ENCODE measurements around the gene ECEL1.

Gene ECEL1

GRCh38 chr2:232526372-232526941 is 38.8 kb upstream of the ECEL1 start:
- CTCF ChIA-PET = no interaction called here
- Mint-ChIP-seq H3K27ac (no peak overlapping the region), H3K36me3 (no peaks in the 10 kb centered on the region), H3K4me3 (no peak overlapping the region), H3K4me1 (peaks cover 22% of the 10 kb centered on the region), H3K9me3 (no peaks in the 10 kb centered on the region), H3K27me3 (peaks cover 79% of the 10 kb centered on the region)
- no peak for DNase-seq

DNA sequence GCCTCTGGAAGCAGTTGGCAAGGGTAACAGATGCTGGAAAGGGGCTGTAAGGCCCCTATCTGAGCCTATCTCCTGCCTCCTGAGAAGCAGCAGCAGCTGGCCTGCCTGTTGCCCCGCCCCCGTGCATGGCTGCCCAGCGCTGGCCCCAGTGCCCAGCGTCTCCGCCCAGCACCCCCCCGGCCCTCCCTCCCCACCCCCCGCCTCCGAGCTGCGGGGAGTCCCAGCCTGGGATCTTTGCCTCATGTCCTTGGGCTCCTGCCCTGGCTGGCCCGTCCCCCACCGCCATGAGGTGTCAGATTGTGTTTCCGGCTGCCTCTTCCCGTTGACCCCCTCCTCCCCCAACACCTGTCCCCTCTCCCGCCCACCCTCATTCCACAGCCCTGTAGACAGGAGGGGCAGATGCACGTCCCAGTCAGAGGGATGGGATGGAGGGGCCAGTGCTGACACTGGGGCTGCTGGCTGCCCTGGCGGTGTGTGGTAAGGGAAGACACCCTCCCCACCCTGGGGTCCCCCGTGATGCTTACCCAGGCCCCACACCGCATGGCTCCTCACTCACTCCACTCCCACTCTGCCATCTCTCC is 38.2 kb upstream of the ECEL1 start, which contains the start of gene CHRND:
TSS of gene CHRND (plus strand) at position 370 of the 581 bp plus-strand sequence. CDS start at position 426, 56 bp downstream.
- Mint-ChIP-seq H3K4me3 (no peak within 1 kb of the TSS), H3K27me3 (peaks cover 85% of the 10 kb centered on the region), H3K36me3 (no peaks in the 10 kb centered on the region), H3K27ac (no peak within 1 kb of the TSS), H3K4me1 (peaks cover 24% of the 10 kb centered on the region), H3K9me3 (no peaks in the 10 kb centered on the region)
- CTCF ChIA-PET = no interaction called here
- DNase-seq = no peak

GRCh38 chr2:232525199-232525598 is 37.6 kb upstream of the ECEL1 start:
- no peak overlapping the region for H3K27ac Mint-ChIP-seq
- CTCF ChIA-PET = no interaction called here
- H3K27me3 Mint-ChIP-seq = peaks cover 87% of the 10 kb centered on the region
- H3K36me3 Mint-ChIP-seq = no peaks in the 10 kb centered on the region
- no peaks in the 10 kb centered on the region for H3K9me3 Mint-ChIP-seq
- no peak overlapping the region for H3K4me3 Mint-ChIP-seq
- peaks cover 24% of the 10 kb centered on the region for H3K4me1 Mint-ChIP-seq
- DNase-seq = no peak

DNA sequence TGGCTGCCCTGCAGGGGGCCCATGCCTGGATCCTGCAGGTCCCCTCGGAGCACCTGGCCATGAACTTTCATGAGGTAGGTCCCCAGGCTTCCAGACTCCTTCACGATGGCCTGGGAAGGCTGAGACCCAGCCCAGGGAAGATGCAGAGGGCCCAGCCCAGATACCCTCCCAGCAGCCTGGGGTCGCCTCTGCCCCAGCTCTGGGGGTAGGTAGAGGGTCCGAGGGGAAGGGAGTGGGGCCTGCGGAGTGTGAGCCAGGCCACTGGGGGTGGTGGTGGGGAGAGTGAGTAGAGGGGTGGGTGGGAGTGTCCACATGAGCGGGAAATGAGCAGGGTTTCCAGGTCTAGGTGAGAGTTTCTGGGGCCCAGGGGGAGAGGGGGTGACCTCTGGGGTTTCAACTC is 37.1 kb upstream of the ECEL1 start:
- Mint-ChIP-seq H3K36me3 (no peaks in the 10 kb centered on the region), H3K4me3 (no peak overlapping the region), H3K4me1 (peaks cover 24% of the 10 kb centered on the region), H3K27ac (no peak overlapping the region), H3K27me3 (peaks cover 89% of the 10 kb centered on the region), H3K9me3 (no peaks in the 10 kb centered on the region)
- DNase-seq = no peak
- CTCF ChIA-PET = no interaction called here

DNA sequence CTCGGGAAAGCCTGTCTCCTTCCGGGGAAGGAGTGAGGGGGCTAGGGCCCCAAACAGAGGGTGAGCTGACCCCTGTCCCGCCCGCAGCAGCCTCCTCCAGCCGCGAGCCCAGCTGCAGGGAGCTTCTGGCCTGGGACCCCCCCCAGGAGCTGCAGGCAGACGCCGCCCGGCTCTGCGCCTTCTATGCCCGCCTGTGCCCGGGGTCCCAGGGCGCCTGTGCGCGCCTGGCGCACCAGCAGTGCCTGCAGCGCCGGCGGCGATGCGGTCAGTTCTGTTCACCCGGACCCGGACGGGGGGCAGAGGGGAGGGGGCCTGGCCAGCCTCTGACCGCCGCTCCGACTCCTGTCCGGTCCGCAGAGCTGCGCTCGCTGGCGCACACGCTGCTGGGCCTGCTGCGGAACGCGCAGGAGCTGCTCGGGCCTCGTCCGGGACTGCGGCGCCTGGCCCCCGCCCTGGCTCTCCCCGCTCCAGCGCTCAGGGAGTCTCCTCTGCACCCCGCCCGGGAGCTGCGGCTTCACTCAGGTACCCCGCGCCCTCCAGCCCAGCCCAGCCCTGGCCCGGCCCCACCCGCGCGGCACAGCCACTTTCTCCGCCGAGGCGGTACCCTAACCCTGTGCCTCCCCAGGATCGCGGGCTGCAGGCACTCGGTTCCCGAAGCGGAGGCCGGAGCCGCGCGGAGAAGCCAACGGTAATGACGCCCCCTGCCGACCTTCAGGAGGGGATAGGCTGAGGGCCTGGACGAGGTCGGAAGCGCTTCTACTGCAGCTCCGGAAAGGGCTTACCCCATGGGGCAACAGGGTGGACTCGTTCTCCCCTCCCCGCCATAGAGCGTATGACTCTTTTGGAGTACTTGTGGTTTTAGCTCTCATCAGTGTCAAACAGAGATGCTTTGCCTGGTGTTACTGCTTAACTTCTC is 36.3 kb upstream of the ECEL1 start:
- no peaks in the 10 kb centered on the region for H3K9me3 Mint-ChIP-seq
- H3K27ac Mint-ChIP-seq = no peak overlapping the region
- no peaks in the 10 kb centered on the region for H3K36me3 Mint-ChIP-seq
- H3K4me3 Mint-ChIP-seq = no peak overlapping the region
- DNase-seq = peak; percentile 50
- H3K27me3 Mint-ChIP-seq = peaks cover 94% of the 10 kb centered on the region
- CTCF ChIA-PET = interaction anchor here (1.0 to 3.6 kb wide), 4 partner anchors 9 to 80 kb away, joined by 3 to 14 read pairs (median 4); no protein-coding TSS in a partner anchor
- H3K4me1 Mint-ChIP-seq = peaks cover 19% of the 10 kb centered on the region

DNA sequence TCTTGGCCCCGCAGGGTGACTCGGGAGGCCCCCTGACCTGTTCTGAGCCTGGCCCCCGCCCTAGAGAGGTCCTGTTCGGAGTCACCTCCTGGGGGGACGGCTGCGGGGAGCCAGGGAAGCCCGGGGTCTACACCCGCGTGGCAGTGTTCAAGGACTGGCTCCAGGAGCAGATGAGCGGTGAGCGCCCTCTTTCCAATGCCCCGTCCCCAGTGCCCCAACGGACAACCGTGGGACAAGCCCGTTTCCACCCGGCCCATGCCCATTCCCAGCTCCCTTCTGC is 35.7 kb upstream of the ECEL1 start:
- H3K27ac Mint-ChIP-seq = no peak overlapping the region
- H3K4me1 Mint-ChIP-seq = peaks cover 13% of the 10 kb centered on the region
- H3K27me3 Mint-ChIP-seq = peaks cover 92% of the 10 kb centered on the region
- no peak overlapping the region for H3K4me3 Mint-ChIP-seq
- CTCF ChIA-PET = interaction anchor here (1.0 to 3.6 kb wide), 4 partner anchors 9 to 79 kb away, joined by 3 to 14 read pairs (median 4); no protein-coding TSS in a partner anchor
- H3K9me3 Mint-ChIP-seq = no peaks in the 10 kb centered on the region
- no peaks in the 10 kb centered on the region for H3K36me3 Mint-ChIP-seq
- DNase-seq = no peak

GRCh38 chr2:232522623-232523401 is 35.2 kb upstream of the ECEL1 start:
- no peak for DNase-seq
- CTCF ChIA-PET = interaction anchor here (0.5 to 3.6 kb wide), 7 partner anchors 8 to 187 kb away, joined by 3 to 14 read pairs (median 3); no protein-coding TSS in a partner anchor
- no peak overlapping the region for H3K27ac Mint-ChIP-seq
- H3K4me3 Mint-ChIP-seq = no peak overlapping the region
- H3K36me3 Mint-ChIP-seq = no peaks in the 10 kb centered on the region
- H3K4me1 Mint-ChIP-seq = peaks cover 10% of the 10 kb centered on the region
- no peaks in the 10 kb centered on the region for H3K9me3 Mint-ChIP-seq
- H3K27me3 Mint-ChIP-seq = peaks cover 86% of the 10 kb centered on the region

- CTCF ChIA-PET = interaction anchor here (0.7 to 3.6 kb wide), 5 partner anchors 28 to 186 kb away, joined by 3 to 14 read pairs (median 5); no protein-coding TSS in a partner anchor
- Mint-ChIP-seq H3K27me3 (peaks cover 81% of the 10 kb centered on the region), H3K9me3 (no peaks in the 10 kb centered on the region), H3K4me3 (no peak overlapping the region), H3K36me3 (no peaks in the 10 kb centered on the region), H3K4me1 (peaks cover 10% of the 10 kb centered on the region), H3K27ac (no peak overlapping the region)
- DNase-seq = peak; percentile 71
Measured at GRCh38 chr2:232521959-232522622, 34.5 kb upstream of the ECEL1 start.

- Mint-ChIP-seq H3K27ac (no peak overlapping the region), H3K4me1 (peaks cover 10% of the 10 kb centered on the region), H3K4me3 (no peak overlapping the region), H3K36me3 (no peaks in the 10 kb centered on the region), H3K27me3 (peaks cover 81% of the 10 kb centered on the region), H3K9me3 (no peaks in the 10 kb centered on the region)
- DNase-seq = no peak
- CTCF ChIA-PET = interaction anchor here (1.1 to 3.6 kb wide), 4 partner anchors 74 to 185 kb away, joined by 4 to 14 read pairs (median 7); no protein-coding TSS in a partner anchor
Measured at GRCh38 chr2:232521098-232521497, 33.5 kb upstream of the ECEL1 start.

DNA sequence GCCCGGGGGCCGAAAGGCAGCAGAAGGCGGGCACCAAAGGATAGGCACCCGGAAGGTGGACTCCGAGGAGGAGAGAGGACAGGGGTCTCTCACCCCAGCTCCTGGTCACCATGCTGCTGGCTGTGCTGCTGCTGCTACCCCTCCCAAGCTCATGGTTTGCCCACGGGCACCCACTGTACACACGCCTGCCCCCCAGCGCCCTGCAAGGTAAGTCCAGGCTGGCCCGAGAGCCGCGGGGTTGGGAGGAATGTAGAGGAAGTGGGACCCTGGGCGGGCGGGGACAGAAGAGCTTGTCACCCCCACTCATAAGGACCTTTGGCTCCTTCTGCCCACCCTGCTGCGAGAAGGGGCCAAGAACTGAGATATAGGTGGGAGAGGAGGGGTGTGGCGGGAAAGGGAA is 32.9 kb upstream of the ECEL1 start:
- H3K4me1 Mint-ChIP-seq = peaks cover 10% of the 10 kb centered on the region
- no peaks in the 10 kb centered on the region for H3K9me3 Mint-ChIP-seq
- H3K27ac Mint-ChIP-seq = no peak overlapping the region
- CTCF ChIA-PET = interaction anchor here (1.1 to 3.6 kb wide), 4 partner anchors 73 to 185 kb away, joined by 4 to 14 read pairs (median 7); no protein-coding TSS in a partner anchor
- peaks cover 77% of the 10 kb centered on the region for H3K27me3 Mint-ChIP-seq
- no peak overlapping the region for H3K4me3 Mint-ChIP-seq
- no peak for DNase-seq
- no peaks in the 10 kb centered on the region for H3K36me3 Mint-ChIP-seq

GRCh38 chr2:232519581-232520438 is 32.2 kb upstream of the ECEL1 start, which contains the start of gene PRSS56:
TSS of gene PRSS56 (plus strand) at chr2:232520388. CDS start at chr2:232520599, 211 bp downstream.
- Mint-ChIP-seq H3K4me3 (no peak within 1 kb of the TSS), H3K27ac (no peak within 1 kb of the TSS), H3K27me3 (peaks cover 75% of the 10 kb centered on the region), H3K4me1 (peaks cover 10% of the 10 kb centered on the region), H3K9me3 (no peaks in the 10 kb centered on the region), H3K36me3 (no peaks in the 10 kb centered on the region)
- DNase-seq = no peak
- CTCF ChIA-PET = interaction anchor here (1.1 to 3.6 kb wide), 3 partner anchors 73 to 80 kb away, joined by 4 to 14 read pairs (median 6); no protein-coding TSS in a partner anchor

DNA sequence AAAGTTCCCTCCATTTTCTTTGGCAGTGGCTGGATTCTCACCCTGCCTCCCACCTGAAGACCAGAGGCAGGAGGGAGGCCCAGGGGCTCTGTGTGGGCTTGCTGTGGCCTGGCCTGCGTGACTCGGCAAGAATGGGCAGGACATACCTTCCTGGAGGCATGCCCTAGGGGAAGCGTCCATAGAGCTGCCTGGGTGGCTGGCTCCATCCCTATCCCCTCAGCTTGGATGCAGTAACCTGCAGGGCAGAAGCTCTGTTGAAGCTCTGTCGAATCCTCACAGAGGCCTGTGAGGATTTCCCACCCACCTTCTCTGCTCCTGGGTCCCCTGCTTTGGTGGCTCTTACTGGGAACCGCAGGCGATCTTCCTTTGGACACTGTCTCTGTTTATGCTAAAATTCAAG is 31.2 kb upstream of the ECEL1 start:
- peaks cover 65% of the 10 kb centered on the region for H3K27me3 Mint-ChIP-seq
- no peaks in the 10 kb centered on the region for H3K9me3 Mint-ChIP-seq
- CTCF ChIA-PET = interaction anchor here (0.8 kb wide), 1 partner anchor 69 kb away, joined by 3 read pairs; no protein-coding TSS in a partner anchor
- H3K27ac Mint-ChIP-seq = no peak overlapping the region
- H3K4me3 Mint-ChIP-seq = no peak overlapping the region
- H3K4me1 Mint-ChIP-seq = peaks cover 5% of the 10 kb centered on the region
- H3K36me3 Mint-ChIP-seq = no peaks in the 10 kb centered on the region
- DNase-seq = no peak
